HUES48 (cell line): Measurements from ENCODE around the gene ZFAND3.

Experiments
- H3K27ac ChIP-seq: one replicate; pipeline ENCODE4 v1.7.0; 2013; ENCODE audit warnings: low read depth, low read length, inconsistent platforms
- H3K27me3 ChIP-seq: 2 replicates; pipeline ENCODE4 v1.6.1; 2013; ENCODE audit warnings: mild to moderate bottlenecking, low read length; ENCODE audit not compliant: control insufficient read depth, insufficient read depth
- H3K36me3 ChIP-seq: 2 replicates; pipeline ENCODE4 v1.6.1; 2013; ENCODE audit warnings: low read length; ENCODE audit not compliant: control insufficient read depth, insufficient read depth
- H3K4me1 ChIP-seq: 2 replicates; pipeline ENCODE4 v1.6.1; 2013; ENCODE audit warnings: mild to moderate bottlenecking, low read length; ENCODE audit not compliant: control insufficient read depth, insufficient read depth
- H3K4me3 ChIP-seq: 2 replicates; pipeline ENCODE4 v1.5.1; 2013; ENCODE audit warnings: mild to moderate bottlenecking, low read depth, low read length
- H3K9ac ChIP-seq: 2 replicates; pipeline ENCODE4 v1.6.1; 2013; ENCODE audit warnings: mild to moderate bottlenecking, low read depth, low read length, moderate library complexity
- H3K9me3 ChIP-seq: 2 replicates; pipeline ENCODE4 v1.6.1; 2013; ENCODE audit warnings: low read length; ENCODE audit not compliant: control insufficient read depth, insufficient read depth

ZFAND3 gene

GRCh38 chr6:37831457-37831856, 11.9 kb downstream of the ZFAND3 start:
- no peaks in the 10 kb centered on the region for H3K4me1 ChIP-seq
- H3K9ac ChIP-seq, result no peak overlapping the region

GRCh38 chr6:37835923-37836322, 16.4 kb downstream of the ZFAND3 start:
- H3K9ac ChIP-seq, result no peak overlapping the region
- 0 out of 2 replicates have a peak, but pooled peaks cover 3% of the 10 kb centered on the region for H3K36me3 ChIP-seq
- no peaks in the 10 kb centered on the region for H3K27me3 ChIP-seq
- H3K4me1 ChIP-seq, result no peaks in the 10 kb centered on the region
- H3K27ac ChIP-seq, result no peak overlapping the region
- no peak overlapping the region for H3K4me3 ChIP-seq
- no peaks in the 10 kb centered on the region for H3K9me3 ChIP-seq

More at GRCh38 chr6:37831457-37831856, 11.9 kb downstream of the ZFAND3 start:
- Histone ChIP-seq H3K4me3 (no peak overlapping the region), H3K9me3 (no peaks in the 10 kb centered on the region), H3K27ac (no peak overlapping the region), H3K27me3 (no peaks in the 10 kb centered on the region), H3K36me3 (no peaks in the 10 kb centered on the region)

- no peaks in the 10 kb centered on the region for H3K4me1 ChIP-seq
- H3K4me3 ChIP-seq, result no peak overlapping the region
- H3K36me3 ChIP-seq, result 0 out of 2 replicates have a peak, but pooled peaks cover 3% of the 10 kb centered on the region
- no peak overlapping the region for H3K27ac ChIP-seq
- H3K27me3 ChIP-seq, result no peaks in the 10 kb centered on the region
- no peak overlapping the region for H3K9ac ChIP-seq
- no peaks in the 10 kb centered on the region for H3K9me3 ChIP-seq
Observed at GRCh38 chr6:37838219-37838921, 18.8 kb downstream of the ZFAND3 start.

GRCh38 chr6:37840143-37840939, 20.8 kb downstream of the ZFAND3 start:
- no peaks in the 10 kb centered on the region for H3K9me3 ChIP-seq

GRCh38 chr6:37840940-37841300, 21.4 kb downstream of the ZFAND3 start:
- Histone ChIP-seq H3K9me3 (no peaks in the 10 kb centered on the region), H3K4me1 (no peaks in the 10 kb centered on the region), H3K4me3 (no peak overlapping the region), H3K36me3 (0 out of 2 replicates have a peak, but pooled peaks cover 3% of the 10 kb centered on the region), H3K27ac (no peak overlapping the region), H3K9ac (no peak overlapping the region), H3K27me3 (no peaks in the 10 kb centered on the region)

More at GRCh38 chr6:37840143-37840939, 20.8 kb downstream of the ZFAND3 start:
- Histone ChIP-seq H3K4me3 (no peak overlapping the region), H3K27ac (no peak overlapping the region), H3K36me3 (0 out of 2 replicates have a peak, but pooled peaks cover 3% of the 10 kb centered on the region), H3K9ac (no peak overlapping the region), H3K27me3 (no peaks in the 10 kb centered on the region), H3K4me1 (no peaks in the 10 kb centered on the region)

- H3K27me3 ChIP-seq, result no peaks in the 10 kb centered on the region
- no peak overlapping the region for H3K4me3 ChIP-seq
- no peak overlapping the region for H3K27ac ChIP-seq
- H3K4me1 ChIP-seq, result no peaks in the 10 kb centered on the region
- no peaks in the 10 kb centered on the region for H3K36me3 ChIP-seq
- H3K9me3 ChIP-seq, result no peaks in the 10 kb centered on the region
- no peak overlapping the region for H3K9ac ChIP-seq
Observed at GRCh38 chr6:37845026-37845911, 25.7 kb downstream of the ZFAND3 start.

GRCh38 chr6:37845930-37846329, 26.4 kb downstream of the ZFAND3 start:
- Histone ChIP-seq H3K4me1 (no peaks in the 10 kb centered on the region), H3K9ac (no peak overlapping the region), H3K36me3 (no peaks in the 10 kb centered on the region), H3K9me3 (no peaks in the 10 kb centered on the region), H3K27ac (no peak overlapping the region), H3K27me3 (no peaks in the 10 kb centered on the region), H3K4me3 (no peak overlapping the region)

- H3K9me3 ChIP-seq, result no peaks in the 10 kb centered on the region
- H3K9ac ChIP-seq, result no peak overlapping the region
- H3K27me3 ChIP-seq, result no peaks in the 10 kb centered on the region
- H3K4me1 ChIP-seq, result no peaks in the 10 kb centered on the region
- H3K27ac ChIP-seq, result no peak overlapping the region
- no peak overlapping the region for H3K4me3 ChIP-seq
- H3K36me3 ChIP-seq, result no peaks in the 10 kb centered on the region
Observed at GRCh38 chr6:37847704-37848103, 28.2 kb downstream of the ZFAND3 start.

GRCh38 chr6:37848371-37848770, 28.8 kb downstream of the ZFAND3 start:
- H3K27me3 ChIP-seq, result no peaks in the 10 kb centered on the region
- H3K9me3 ChIP-seq, result no peaks in the 10 kb centered on the region
- H3K4me3 ChIP-seq, result no peak overlapping the region
- H3K9ac ChIP-seq, result no peak overlapping the region
- no peak overlapping the region for H3K27ac ChIP-seq
- H3K4me1 ChIP-seq, result no peaks in the 10 kb centered on the region
- no peaks in the 10 kb centered on the region for H3K36me3 ChIP-seq

- H3K27ac ChIP-seq, result no peak overlapping the region
- H3K27me3 ChIP-seq, result no peaks in the 10 kb centered on the region
- no peak overlapping the region for H3K4me3 ChIP-seq
- no peak overlapping the region for H3K9ac ChIP-seq
- H3K9me3 ChIP-seq, result no peaks in the 10 kb centered on the region
- H3K4me1 ChIP-seq, result no peaks in the 10 kb centered on the region
- H3K36me3 ChIP-seq, result no peaks in the 10 kb centered on the region
Observed at GRCh38 chr6:37850260-37850659, 30.7 kb downstream of the ZFAND3 start.
